Activated CD4-positive, alpha-beta T cell treated with anti-CD3 and anti-CD28 coated beads, Interleukin-2, amount 50 U/mL, for 16 hours (primary cell): ENCODE measurements around the gene LITAF.

Experiments
- DNase-seq: peaks from one replicate; pipeline ENCODE4 v3.0.0-alpha.2; 2020

LITAF gene

DNA sequence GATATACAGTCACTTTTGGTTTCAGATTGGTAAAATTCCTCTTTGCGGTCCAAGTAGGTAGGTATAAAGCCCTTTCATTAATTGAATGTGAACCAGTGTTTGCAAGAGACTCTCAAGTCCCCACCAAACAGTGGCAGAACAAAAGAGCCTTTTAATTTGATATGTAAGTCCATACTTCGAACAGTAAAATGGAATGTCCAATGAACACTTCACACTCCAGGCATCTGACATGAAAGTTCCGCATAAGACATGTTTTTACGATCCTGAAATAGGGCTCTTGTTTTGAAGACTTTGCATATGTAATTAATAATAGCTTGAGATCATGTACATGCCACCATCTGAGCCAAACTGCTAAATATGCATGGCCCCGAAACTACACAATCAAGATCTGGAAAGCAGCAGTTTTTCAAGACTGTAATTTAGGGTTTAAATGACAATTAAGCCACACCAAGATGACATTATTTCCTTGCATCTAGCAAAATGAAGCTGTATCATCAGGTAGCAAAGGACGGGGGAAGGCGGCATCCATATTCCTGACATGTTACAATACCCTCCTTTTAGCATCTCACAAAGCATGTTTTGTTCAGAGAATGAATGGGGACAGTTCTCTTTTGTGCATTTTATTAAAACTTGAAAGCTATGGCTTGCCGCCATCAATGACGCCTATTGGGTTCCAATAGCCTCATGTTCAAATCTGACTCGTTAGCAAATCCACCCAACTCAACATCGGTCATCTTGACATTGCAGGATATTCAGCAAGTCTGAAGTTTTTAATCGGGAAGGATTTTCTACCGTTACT, 39.4 kb downstream of the LITAF start:
- DNase-seq = no peak

DNA sequence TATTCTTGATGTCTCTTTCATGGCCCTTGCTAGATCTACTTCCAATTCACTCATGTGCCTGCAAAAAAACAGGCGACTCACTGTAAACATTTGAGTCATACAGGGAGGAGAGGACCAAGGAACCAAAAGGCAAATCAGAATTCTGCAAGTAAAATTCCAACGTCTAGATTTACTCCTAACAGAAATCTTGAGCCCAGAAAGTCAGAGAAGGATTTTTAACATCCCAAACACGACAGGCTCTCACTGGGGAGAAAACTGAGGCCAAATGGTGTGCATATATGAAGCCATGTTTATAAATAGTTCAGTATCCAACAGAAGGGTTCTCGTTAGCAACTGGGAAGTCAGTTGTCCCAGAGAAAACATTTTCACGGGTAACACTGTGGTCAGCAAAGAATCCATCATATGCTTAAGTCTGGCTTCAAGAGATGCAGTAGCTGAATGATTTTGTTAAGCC, 40.1 kb downstream of the LITAF start:
- no peak for DNase-seq

DNA sequence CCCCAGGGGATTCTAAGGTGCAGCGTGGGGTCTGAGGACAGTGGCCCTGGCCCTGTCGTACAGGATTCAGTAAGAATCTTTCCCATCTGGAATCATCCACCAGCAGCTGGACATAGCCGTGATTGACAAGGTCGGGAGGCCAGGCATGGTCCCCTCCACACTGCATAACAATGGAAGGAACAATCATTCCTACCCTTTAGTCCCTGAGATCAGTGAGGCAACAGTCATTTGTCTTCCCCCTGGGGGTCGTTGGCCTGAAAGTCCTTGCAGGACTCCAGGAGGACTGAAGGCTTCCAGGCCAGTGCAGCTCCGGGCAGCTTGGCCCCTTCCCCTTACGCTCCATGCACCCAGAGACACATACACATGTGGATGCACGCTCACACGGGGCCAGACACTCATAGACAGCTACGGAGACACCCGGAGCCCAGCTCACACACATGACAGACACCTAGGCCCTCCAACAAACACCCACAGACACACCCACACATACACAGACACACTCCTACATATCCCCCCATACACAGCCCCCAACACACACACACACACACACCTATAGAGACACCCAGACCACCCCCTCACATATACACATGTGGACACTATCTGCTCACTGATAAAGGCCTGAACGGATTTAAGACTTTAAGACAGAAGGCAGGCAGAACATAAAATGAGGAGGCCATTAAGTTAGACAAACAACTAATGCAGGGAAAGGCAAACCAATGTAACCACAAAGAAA, 42.9 kb downstream of the LITAF start:
- DNase-seq = no peak

DNA sequence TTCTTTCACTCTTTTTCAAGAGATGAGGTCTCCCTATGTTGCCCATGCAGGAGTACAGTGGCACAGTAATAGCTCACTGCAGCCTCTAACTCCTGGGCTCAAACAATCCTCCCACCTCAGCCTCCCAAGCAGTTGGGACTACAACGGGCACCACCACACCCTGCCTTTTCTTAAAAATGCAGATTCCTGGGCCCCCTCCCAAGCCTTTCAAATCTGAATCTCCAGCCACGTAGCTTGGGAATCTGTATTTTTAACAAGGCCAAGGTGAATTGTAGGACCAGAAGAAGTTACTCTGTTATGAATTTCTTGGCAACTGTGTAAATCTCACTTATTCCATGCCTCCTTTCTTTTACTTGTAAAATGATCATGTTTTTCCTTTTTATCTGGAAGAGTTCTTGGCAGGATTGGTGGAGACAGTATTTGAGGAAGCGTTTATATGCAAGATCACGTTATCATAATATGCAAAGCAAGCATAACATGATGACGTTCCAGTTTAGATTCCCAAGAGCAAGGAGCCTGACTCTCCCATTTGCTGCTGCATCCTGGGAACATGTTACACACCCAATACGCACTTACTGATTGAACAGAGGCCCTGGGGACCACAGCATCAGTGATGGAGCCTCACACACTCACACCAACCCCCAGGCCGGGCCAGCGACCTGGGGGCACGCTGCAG, 44.5 kb downstream of the LITAF start:
- DNase-seq = no peak

DNA sequence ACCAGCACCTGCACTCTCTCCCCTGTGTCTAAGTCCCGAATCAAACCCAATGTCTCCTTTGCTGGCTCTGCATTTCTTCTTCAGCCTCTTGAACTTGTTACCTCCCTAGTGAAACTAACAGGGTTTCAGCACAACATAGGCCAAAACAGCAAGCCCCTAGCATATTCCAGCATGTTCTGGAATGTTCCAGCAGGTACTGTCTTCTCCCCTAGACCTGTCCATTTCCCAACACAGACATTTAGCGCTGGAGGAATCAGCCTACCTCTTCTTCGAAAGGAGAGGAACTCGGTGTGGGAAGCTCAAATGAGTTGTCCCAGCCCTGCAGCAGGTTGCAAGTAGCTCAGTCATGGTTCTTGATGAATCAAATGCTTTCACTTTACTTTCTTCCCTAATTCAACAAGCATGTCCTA, 47.1 kb downstream of the LITAF start:
- DNase-seq = no peak

DNA sequence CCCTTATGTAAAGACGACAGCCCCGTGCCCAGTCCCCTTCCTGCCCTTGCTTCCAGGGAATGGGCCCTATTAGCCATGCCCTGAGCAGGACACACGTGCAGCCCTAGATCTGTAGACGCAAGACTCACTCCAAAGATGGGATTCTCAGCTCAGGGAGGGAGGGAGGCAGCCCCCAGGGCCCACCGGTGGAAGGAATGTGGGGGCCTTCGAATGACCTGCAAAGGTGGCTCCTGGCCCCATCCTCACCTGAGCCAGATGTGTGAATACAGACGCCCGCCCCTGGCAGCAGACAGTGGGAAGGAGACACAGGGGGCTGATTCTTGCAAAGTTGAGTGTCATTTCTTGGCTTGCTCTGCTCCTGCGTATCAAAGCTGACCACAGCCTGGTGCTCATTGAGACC, 47.8 kb downstream of the LITAF start:
- no peak for DNase-seq

DNA sequence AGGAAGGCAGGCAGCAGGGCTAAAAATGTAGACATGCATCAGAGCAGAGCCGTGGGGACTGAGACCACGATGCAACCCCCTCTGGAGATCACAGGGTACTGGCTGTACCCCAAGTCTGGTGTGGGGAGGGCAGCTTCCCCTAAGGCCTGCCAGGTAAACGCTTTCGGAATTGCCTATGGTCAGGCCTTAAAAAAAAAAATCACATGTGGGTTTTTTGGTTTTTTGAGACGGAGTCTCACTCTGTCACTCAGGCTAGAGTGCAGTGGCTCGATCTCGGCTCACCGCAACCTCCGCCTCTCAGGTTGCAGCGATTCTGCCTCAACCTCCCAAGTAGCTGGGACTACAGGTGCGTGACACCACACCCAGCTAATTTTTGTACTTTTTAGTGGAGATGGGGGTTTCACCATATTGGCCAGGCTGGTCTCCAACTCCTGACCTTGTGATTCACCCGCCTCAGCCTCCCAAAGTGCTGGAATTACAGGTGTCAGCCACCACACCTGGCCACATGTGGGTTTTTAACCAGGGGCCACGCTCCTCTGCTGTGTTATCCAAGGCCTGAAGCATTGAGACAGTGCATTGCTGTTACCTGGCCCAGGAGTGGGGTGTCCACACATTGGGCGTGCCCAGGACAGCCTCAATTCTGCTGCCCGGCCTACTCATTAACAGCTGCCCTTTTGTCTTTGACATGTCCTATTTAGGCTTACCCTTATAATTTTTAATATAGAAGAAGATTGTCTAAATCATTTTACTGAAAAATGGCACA, 50.4 kb downstream of the LITAF start:
- DNase-seq = no peak

DNA sequence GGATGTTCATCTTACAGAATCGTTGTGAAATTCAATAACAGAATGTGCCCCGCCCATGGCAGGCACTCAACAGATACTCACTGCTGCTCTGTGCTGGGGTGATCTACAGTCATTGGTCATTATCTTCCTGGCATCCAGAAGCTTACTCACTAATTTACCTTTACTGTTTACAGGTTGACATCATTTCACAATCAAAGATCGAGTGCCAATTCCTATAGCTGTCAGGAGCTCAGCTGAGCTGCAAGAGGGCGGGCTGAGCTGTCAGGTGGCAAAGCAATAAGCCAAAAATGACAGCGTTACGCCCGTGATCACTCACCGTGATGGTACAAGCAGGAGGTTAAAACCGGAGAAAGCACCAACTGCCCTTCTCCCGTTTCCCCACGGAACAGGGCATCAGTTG, 51.2 kb downstream of the LITAF start:
- DNase-seq = no peak

DNA sequence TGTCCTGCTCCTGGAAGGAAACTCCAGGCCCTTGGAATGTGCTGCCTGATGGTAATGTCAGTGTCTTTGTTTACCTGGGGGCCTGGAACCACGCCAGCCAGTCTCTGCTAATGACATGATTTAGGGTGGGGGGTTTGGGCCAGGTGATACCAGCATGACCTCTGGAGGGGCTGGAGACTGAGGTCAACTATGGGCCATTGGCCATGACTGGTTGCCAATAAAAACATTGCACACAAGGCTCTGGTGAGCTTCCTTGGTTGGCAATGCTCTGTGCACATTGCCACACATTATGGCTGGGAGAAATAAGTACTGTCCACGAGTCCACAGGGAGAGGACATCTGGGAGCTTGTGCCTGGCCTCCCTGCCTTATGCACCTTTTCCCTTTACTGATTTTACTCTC, 52.5 kb downstream of the LITAF start:
- no peak for DNase-seq

DNA sequence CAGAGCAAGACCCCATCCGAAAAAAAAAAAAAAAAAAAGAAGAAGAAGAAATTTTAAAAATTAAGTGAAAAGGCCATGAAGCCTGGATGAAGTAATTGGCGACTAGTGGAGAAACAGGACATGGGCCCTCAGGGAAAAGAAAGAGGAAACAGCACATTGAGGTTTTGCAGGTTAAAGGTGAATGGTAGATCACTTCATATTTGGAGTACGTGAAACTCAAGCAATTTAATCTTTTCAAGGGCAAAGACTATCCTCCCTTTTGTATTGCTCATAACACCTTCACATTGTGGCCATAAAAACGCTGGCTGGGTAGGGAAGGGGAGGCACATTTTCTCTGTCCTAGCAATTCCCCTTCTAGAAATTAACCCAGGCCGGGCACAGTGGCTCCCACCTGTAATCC, 53.1 kb downstream of the LITAF start:
- DNase-seq = no peak

DNA sequence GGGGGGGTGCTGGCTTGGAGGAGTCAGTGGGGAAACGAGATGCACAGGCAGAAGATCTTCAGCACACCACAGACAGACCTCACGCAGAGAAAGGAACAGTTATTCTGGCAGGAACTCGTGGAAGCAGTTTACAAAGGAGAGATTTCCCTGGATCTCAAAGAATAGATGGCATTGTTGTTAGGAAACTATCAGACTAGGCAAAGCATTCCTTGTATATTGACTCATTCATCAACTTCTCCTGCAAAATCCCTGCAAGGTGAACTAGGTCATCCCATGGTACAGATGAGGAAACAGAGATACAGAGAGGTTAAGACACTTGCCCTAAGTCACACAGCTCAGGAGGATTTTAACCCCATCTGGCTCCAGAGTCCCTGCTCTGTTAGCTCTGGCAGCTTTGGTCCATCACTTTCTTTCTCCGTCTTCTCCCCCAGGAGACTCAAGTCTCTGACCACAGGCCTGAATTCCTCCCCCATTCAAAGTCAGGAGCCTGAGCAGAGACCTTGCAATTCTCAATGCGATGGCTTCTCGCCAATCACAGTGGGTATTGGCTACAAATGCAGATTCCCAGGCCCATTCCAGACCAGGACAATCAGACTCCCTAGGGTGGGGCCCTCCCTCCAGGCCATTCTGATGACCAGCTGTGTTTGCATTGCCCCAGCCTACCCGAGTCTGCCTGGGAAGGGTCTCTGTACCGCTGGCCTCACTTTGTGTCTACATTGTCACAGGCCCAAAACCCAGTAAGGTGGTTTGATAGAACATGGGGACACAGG, 56.4 kb downstream of the LITAF start:
- DNase-seq = no peak

DNA sequence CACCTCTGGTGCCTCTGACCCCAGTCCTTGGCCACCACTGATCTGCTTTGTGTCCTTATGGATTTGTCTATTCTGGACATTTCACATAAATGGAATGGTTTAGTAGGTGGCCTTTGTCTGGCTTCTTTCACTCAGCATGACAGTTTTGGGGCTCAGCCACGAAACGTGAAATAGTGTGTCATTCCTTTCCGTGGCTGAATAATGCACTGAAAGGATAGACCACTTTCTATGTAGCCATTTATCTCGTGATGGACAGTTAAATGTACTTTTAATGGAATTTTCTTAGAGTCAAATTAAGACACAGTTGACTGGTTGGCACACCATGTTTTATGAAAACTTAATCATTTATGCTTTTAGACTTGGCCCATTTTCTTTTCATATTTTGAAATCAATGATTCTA, 57.4 kb downstream of the LITAF start:
- DNase-seq = no peak

DNA sequence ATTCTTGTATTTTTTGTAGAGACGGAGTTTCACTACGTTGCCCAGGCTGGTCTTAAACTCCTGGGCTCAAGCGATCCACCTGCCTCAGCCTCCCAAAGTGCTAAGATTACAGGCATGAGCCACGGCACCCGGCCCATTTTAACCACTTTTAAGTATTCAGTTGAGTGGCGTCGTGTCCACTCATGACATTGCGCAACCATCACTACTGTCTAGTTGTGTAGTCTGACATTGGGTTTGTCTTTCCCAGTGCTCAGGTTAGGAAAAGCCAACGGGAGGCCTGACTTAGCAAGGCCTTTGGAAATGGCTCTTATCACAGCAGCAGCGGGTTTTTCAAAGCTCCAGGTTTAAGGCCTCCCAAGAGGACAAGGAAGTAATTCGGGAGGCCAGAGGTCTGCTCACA, 58.7 kb downstream of the LITAF start:
- no peak for DNase-seq

DNA sequence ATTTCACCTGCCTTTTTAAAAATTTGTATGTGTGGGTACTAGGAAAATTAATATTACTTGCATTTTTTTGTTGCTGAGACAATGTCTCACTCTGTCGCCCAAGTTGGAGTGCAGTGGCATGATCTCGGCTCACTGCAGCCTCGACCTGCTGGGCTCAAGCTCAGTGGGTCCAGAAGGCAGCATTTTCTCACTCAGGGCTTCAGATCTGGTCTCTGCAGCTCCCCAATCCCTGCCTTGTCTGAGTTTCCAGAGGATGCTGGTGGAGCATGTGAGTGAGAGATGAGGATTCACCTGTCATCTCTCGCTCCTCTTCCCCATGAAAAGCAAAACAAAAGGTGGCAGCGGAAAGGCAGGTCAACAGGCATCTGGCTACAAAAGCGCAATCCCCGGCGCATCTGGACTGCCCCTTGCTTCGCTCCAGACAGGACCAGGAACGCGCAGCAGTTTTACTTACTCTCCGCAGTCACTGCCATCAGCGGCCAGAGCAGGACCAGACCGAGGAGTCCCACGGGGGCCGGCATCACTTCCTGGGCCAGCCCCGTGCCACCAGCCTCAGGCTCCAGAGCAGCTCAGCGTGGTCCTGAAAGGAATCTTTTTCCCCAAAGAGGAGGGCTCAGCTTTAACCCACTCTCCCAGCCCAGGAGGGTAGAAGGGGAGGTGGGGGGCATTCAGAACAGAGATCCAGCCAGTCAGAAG, 59.9 kb downstream of the LITAF start:
- no peak for DNase-seq

DNA sequence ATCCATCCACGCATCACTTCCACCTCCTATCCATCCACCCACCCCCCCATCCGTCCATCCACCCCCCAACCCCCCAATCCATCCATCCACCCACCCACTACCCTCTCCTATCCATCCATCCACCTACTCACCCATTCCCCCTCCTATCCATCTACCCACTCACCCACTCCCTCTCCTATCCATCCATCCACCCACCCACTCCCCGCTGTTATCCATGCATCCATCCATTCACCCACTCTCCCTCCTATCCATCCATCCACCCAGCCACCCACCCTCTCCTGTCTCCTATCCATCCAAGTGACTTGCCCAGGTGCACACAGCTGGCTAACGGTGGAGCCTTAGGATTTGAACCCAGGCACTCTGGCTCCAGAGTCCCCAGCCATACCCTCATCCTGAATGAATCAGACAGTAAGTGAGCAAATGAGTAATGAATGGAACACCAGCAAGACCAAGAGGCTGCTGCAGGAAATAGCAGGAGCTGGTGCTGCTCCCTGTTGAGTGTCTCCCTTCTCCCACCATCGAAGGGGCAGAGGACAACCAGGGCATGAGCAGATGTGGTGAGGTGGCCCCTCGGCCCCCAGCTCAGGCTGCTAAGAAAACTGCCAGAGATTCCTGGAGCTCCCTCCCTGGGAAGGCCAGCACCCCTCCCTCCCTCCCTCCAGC, 62.5 kb downstream of the LITAF start:
- no peak for DNase-seq

DNA sequence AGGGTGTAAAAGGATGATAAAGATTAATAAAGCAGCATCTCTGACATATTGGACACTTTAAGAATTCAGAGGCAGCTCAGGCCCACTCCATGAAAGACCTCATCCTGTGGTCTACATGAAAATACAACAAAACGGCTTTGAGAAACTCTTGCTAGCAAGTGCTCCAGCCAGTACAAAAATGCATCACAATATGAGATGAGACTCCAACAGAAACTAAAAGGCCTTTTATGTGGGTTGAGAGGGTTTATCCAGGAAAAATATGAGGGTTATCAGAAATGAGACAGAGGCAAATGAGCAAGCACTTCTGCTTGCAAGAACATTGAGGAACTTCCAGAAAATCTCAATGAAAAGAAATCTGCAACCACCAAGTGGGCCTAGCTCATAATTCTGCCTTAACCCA, 65.7 kb downstream of the LITAF start:
- DNase-seq = no peak

DNA sequence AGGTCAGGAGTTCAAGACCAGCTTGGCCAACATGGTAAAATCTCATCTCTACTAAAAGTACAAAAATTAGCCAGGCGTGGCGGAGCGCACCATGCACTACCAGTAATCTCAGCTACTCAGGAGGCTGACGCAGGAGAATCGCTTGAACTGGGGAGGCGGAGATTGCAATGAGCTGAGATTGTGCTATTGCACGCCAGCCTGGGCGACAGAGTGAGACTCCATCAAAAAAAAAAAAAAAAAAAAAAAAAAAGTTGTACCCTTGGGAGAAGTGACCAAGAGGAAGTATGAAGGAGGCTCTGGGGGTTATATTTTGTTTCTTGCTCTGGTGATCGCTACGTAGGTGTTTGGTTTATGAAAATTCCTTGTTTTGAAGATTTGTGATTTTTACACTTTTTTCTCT, 66.3 kb downstream of the LITAF start:
- no peak for DNase-seq

DNA sequence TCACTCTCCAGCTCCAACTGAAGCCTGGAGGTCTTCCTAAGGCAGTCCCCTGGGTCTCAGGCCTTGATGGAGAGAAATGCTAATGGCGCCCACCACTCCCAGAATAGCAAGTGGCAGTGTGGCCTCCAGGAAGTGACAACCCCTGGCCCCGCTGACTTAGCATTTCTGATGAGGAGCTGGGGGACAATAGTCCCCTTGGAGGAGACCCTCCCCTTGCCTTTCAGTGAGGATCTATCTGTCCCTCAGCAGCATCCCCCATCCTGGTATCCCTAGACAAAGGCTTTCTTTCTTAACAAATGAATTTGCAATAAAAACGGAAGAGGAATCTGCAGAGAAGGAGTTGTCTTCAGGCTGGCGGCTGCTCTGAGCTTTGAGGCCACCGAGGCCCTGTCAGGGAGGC, 68.8 kb downstream of the LITAF start:
- DNase-seq = no peak

DNA sequence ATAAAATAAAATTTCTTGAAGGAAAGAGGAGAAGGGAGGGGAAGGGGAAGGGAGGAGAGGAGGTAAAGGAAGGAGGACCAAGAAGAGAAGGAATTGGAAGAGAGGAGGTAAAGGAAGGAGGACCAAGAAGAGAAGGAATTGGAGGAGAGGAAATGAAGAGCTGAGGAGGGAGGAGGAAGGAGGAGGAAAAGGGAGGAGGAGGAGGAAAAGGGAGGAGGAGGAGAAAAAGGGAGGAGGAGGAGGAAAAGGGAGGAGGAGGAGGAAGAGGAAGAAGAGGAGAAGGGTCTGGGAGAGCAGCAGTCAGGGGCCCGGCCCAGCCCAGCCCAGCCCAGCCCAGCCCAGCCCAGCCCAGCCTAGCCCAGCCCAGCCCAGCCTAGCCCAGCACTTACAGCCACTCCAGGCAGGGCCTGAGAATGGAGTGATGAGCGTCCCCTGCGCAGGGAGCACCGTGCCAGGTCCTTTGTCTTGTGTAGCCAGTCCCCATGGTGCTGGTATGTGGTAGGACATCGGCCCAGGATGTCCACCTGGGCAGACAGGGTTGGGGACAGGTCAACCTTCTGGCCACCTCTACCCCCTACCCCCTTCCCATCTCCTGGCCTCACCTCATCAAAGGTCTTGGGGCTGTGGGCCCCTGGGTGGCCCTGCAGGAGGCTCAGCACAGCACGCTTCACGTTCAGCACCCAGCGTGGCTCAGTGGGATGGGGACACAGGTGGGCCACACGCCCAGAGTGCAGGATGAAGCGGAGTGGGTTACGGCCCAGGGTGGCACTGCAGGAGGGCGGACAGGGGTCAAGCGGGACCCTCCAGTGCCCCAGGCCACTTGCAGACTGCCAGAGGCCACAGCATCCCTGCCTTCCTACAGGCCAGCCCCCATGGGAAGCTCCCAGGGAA, 70.9 kb downstream of the LITAF start:
- DNase-seq = no peak

DNA sequence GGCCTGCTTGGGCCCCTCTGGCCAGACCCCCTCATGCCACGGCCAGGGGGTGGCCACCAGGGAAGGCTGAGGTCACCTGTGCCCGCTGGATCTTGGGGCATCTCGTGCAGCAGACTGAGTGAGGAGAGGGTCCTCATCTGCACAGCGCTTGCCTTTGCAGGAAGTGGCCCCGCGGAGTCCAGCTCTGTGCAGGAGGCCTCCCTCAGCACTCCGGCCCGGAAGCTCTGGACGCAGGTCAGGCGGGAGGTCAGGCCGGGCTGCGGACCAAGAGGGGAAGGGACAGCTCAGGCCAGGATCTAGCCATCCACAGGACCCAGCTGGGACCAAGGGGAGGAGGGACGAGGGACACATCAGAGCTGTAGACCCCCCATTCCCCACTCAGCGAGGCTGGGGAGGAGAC, 72.4 kb downstream of the LITAF start:
- no peak for DNase-seq
